Breast epithelium (tissue), 4 donors: ENCODE measurements around the gene CIDEB. TPM values are rescaled to one million over a fixed set of nuclear protein-coding genes. Genes with fewer than 3 reads are reported as not detected.
"Not testable (repeated sequence)": the region's sequence is repeated elsewhere in the genome, so short reads cannot be mapped to it uniquely, and the experiment has no call there.

ENCODE experiments used
- DNase-seq, 2 donors: peaks; one replicate each; pipeline ENCODE4 v3.0.0-alpha.2; 2019; ENCODE audit warnings: low spot score in 2 of 2
- H3K27ac ChIP-seq, 2 donors: fragments of 200-600 bp; sonication (generic) in 1 of 2; one replicate each; pipeline ENCODE4 v1.5.1; 2016 to 2019; ENCODE audit warnings: mild to moderate bottlenecking in 1 of 2
- H3K27me3 ChIP-seq, 2 donors: fragments of 200-600 bp; sonication (generic) in 1 of 2; one replicate each; pipeline versions ENCODE4 v1.5.1 to v1.6.0; 2017 to 2019; ENCODE audit warnings: control low read depth in 1 of 2, mild to moderate bottlenecking in 1 of 2
- H3K36me3 ChIP-seq: fragments of 200-600 bp; one replicate; pipeline ENCODE4 v1.5.1; 2019
- H3K4me1 ChIP-seq, 2 donors: fragments of 200-600 bp; sonication (generic); one replicate each; pipeline ENCODE4 v1.5.1; 2016 to 2019; ENCODE audit warnings: control low read depth in 1 of 2
- H3K4me3 ChIP-seq, 3 donors: fragments of 200-600 bp; sonication (generic); 1 replicate in 2 of 3; 2 replicates in 1 of 3; pipeline ENCODE4 v1.5.1; 2016 to 2019; ENCODE audit warnings: mild to moderate bottlenecking in 3 of 3, moderate library complexity in 2 of 3
- H3K9me3 ChIP-seq, 2 donors: fragments of 200-600 bp; sonication (generic) in 1 of 2; one replicate each; pipeline ENCODE4 v1.5.1; 2016 to 2019; ENCODE audit warnings: control low read depth in 1 of 2
- POLR2A ChIP-seq: fragments of 450-650 bp; IDR thresholded peaks from one replicate; pipeline ENCODE4 v1.6.1; 2016; ENCODE audit warnings: antibody characterized with exemption, mild to moderate bottlenecking, moderate library complexity
- POLR2AphosphoS5 ChIP-seq, 3 donors: sonication (generic); formaldehyde crosslinking; IDR thresholded peaks; one replicate each; pipeline ENCODE4 v1.6.1; 2017; ENCODE audit warnings: antibody characterized with exemption in 3 of 3
- intact Hi-C: fragments of 100-400 bp; cut with DNase I; formaldehyde crosslinking; loops from one replicate; pipeline ENCODE4 v1.15.1; 2023; ENCODE audit warnings: low total_unique reads
- total RNA-seq, 3 donors: library from RNA; depleted of rRNA; stranded (reverse); fragments of >200 nt; gene quantifications; one replicate each; pipeline ENCODE4 v1.1.0, GENCODE V29; 2016
- TF ChIP-seq, protein P1 (sequence below), 3 donors: fragments of 450-650 bp; IDR thresholded peaks; one replicate each; pipeline ENCODE4 v1.5.1; 2016 to 2017; ENCODE audit warnings: antibody characterized with exemption in 3 of 3, mild to moderate bottlenecking in 3 of 3, moderate library complexity in 3 of 3

Gene CIDEB
- total RNA-seq, 3 donors from 2014 or later = 8.0 to 14.4 (median 10.4) TPM

DNA sequence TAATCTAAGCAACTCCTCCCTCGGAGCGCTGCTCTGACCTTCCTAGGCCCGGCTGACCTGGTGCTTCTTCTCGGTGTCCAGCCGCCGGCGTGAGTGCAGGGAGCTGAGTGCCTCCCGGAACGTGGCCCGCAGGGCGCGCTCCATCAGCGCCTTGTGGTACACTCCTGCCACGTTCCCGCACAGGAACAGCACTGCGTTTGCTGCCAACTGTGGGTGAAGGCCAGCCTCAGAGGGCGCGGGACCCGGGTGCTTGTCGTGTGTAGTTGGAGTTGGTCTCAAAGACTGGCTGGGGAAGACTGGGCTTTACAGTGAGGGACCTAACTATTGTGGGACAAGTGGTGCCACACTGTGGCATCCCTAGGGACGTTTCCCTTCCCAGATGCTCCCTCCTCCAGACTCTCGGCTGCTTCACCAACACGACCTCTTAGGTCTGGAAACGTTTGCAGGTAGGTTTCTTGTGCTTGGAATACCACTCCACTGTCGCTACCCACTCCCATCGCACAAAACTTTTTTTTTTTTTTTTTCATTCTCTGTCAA is 24.0 kb upstream of the CIDEB start:
- peak overlapping the region in 2 of 3 donors; percentile 47 to 64 for H3K4me3 ChIP-seq
- intact Hi-C loops = loop anchor here (5.0 kb wide), 1 partner anchor 36 kb away; the partner anchor contains the start of gene NFATC4
- TF ChIP-seq, protein P1, sequence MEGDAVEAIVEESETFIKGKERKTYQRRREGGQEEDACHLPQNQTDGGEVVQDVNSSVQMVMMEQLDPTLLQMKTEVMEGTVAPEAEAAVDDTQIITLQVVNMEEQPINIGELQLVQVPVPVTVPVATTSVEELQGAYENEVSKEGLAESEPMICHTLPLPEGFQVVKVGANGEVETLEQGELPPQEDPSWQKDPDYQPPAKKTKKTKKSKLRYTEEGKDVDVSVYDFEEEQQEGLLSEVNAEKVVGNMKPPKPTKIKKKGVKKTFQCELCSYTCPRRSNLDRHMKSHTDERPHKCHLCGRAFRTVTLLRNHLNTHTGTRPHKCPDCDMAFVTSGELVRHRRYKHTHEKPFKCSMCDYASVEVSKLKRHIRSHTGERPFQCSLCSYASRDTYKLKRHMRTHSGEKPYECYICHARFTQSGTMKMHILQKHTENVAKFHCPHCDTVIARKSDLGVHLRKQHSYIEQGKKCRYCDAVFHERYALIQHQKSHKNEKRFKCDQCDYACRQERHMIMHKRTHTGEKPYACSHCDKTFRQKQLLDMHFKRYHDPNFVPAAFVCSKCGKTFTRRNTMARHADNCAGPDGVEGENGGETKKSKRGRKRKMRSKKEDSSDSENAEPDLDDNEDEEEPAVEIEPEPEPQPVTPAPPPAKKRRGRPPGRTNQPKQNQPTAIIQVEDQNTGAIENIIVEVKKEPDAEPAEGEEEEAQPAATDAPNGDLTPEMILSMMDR (IDR thresholded peaks at IDR 0.05) = no peak
- TF ChIP-seq POLR2AphosphoS5 (IDR thresholded peaks at IDR 0.05) (no peak), POLR2A (no peak)
- no peak for DNase-seq
- H3K27me3 ChIP-seq = peaks cover 0 to 11% of the 10 kb centered on the region in 2 donors
- H3K4me1 ChIP-seq = peaks cover 5 to 6% of the 10 kb centered on the region in 2 donors
- no peaks in the 10 kb centered on the region for H3K9me3 ChIP-seq
- no peak overlapping the region for H3K27ac ChIP-seq
- H3K36me3 ChIP-seq = no peaks in the 10 kb centered on the region

- H3K27ac ChIP-seq = no peak overlapping the region
- no peaks in the 10 kb centered on the region for H3K9me3 ChIP-seq
- H3K36me3 ChIP-seq = no peaks in the 10 kb centered on the region
- TF ChIP-seq, protein P1 (IDR thresholded peaks at IDR 0.05) = no peak
- TF ChIP-seq POLR2A (no peak), POLR2AphosphoS5 (IDR thresholded peaks at IDR 0.05) (no peak)
- intact Hi-C loops = loop anchor here (5.0 kb wide), 1 partner anchor 36 kb away; the partner anchor contains the start of gene NFATC4
- no peak for DNase-seq
- peaks cover 0 to 11% of the 10 kb centered on the region in 2 donors for H3K27me3 ChIP-seq
- peaks cover 5 to 6% of the 10 kb centered on the region in 2 donors for H3K4me1 ChIP-seq
- no peak overlapping the region for H3K4me3 ChIP-seq
Observed at GRCh38 chr14:24330973-24331674, 23.3 kb upstream of the CIDEB start.

GRCh38 chr14:24329736-24330135 is 22.0 kb upstream of the CIDEB start:
- H3K9me3 ChIP-seq = no peaks in the 10 kb centered on the region
- DNase-seq = peak in 1 of 2 donors; percentile 42
- H3K4me1 ChIP-seq = peaks cover 5 to 6% of the 10 kb centered on the region in 2 donors
- no peak overlapping the region for H3K4me3 ChIP-seq
- peaks cover 0 to 4% of the 10 kb centered on the region in 2 donors for H3K27me3 ChIP-seq
- H3K36me3 ChIP-seq = no peaks in the 10 kb centered on the region
- intact Hi-C loops = loop anchor here (5.0 kb wide), 1 partner anchor 38 kb away; the partner anchor contains the start of gene NFATC4
- TF ChIP-seq POLR2A = no peak
- no peak for TF ChIP-seq POLR2AphosphoS5 (IDR thresholded peaks at IDR 0.05)
- TF ChIP-seq, protein P1 (IDR thresholded peaks at IDR 0.05) = no peak
- no peak overlapping the region for H3K27ac ChIP-seq

DNA sequence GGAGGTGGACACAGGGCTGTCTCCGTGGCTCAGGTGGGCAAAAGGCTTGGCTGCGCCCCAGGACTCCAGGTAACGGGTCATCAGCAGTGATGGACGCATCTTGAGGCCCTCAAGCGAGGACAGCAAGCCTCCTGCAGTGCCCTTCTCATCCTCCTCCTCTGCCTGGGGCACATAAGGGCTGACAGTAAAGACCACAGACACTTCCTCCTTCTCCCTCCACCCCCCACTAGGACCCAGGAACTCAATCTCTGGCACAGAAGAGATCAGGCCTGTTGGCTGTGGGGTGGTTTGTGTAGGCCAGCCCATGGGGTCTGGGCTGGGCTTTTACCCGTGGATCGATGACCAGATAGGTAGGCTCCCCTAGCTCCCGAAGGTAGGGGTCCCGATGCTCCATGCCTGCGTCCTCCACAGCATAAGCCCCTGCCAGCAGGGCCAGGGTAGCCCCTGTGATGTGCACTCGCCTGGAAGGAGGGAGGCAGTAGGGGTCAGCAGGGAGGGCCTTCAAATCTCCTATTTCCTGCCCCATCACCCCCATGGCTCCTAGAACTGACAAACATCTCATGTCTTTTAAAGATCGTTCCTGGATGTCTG is 21.4 kb upstream of the CIDEB start:
- Histone ChIP-seq H3K9me3 (no peaks in the 10 kb centered on the region), H3K36me3 (no peaks in the 10 kb centered on the region), H3K4me1 (peaks cover 4 to 5% of the 10 kb centered on the region in 2 donors), H3K27ac (peak overlapping the region in 1 of 2 donors; percentile 8), H3K27me3 (no peaks in the 10 kb centered on the region), H3K4me3 (no peak overlapping the region)
- intact Hi-C loops = no loop called here
- TF ChIP-seq, protein P1 (IDR thresholded peaks at IDR 0.05) = no peak
- TF ChIP-seq POLR2AphosphoS5 (IDR thresholded peaks at IDR 0.05) (no peak), POLR2A (no peak)
- no peak for DNase-seq

DNA sequence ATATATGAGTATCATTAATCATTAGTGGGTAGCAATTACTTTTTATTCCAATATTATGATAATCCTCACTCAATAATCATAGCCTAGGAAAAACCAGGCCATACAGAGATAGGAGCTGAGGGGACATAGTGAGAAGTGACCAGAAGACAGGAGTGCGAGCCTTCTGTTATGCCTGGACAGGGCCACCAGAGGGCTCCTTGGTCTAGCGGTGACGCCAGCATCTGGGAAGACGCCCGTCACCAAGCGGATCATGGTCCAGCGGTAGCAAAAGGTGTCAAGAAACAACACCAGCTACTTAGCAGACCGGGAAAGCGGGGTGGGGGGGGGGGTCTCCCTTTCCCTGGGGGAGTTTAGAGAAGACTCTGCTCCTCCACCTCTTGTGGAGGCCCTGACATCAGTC is 20.1 kb upstream of the CIDEB start:
- H3K9me3 ChIP-seq, H3K27ac ChIP-seq, intact Hi-C loops, H3K4me1 ChIP-seq, H3K36me3 ChIP-seq, H3K27me3 ChIP-seq, H3K4me3 ChIP-seq: not testable (repeated sequence)
- TF ChIP-seq, protein P1 (IDR thresholded peaks at IDR 0.05) = peak in 2 of 3 donors; percentile 60 to 62
- DNase-seq = peak in 1 of 2 donors; percentile 47
